Pons (tissue), 1 donor: Measurements from ENCODE around the gene PRKAR1B.

ENCODE experiments used
- DNase-seq: peaks from one replicate; pipeline ENCODE4 v3.0.0-alpha.2; 2016; ENCODE audit warnings: low spot score

Gene PRKAR1B

DNA sequence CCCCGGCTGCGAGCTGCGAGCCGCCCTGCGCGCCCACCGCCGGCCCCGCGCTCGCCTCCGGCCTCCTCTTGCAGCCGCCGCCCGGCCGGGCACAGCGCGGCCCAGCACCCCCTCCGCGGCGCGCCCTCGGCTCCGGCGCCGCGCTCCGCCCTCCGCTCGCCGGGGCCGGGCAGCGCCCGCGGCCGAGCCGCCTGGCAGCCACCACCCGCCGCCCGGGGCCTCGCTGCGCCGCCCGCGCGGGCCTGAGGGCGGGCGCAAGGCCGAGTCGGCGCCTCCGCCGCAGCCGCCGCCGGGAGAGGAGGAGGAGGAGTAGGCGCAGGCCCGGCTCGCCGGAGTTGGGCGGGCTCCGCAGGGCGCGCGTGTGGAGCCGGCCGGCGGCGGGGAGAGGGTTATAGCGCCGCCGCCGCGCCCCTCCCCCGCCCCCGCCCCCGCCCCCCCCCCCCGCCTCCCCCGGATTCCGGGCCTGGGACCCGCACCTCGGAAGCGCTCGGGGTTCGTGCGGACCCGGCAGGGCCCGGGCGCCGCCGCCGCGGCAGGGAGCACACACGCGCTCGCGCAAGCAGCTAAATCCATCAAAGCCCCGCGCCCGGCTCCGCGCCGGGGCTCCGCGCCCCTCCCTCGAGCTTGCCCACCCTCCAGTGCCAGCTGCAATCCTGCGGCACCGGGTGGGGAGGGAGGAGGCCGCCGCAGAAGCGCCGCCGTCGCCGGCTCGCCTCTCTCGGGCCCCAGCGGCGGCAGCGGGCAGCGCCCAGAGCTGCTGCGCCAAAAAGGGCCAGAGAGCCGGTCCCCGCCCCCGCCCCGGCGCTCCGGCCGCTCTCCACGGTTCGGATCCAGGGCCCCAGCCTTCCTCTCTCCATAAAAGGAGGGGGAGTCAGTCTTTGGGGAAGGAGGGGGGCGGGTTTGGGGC lies 207.3 kb downstream of the PRKAR1B start, which contains the start of gene PDGFA:
PDGFA (minus strand) TSS at position 363 of the 907 bp plus-strand sequence. CDS start 845 bp downstream, outside the sequence.
- DNase-seq, result peak; percentile 45

DNA sequence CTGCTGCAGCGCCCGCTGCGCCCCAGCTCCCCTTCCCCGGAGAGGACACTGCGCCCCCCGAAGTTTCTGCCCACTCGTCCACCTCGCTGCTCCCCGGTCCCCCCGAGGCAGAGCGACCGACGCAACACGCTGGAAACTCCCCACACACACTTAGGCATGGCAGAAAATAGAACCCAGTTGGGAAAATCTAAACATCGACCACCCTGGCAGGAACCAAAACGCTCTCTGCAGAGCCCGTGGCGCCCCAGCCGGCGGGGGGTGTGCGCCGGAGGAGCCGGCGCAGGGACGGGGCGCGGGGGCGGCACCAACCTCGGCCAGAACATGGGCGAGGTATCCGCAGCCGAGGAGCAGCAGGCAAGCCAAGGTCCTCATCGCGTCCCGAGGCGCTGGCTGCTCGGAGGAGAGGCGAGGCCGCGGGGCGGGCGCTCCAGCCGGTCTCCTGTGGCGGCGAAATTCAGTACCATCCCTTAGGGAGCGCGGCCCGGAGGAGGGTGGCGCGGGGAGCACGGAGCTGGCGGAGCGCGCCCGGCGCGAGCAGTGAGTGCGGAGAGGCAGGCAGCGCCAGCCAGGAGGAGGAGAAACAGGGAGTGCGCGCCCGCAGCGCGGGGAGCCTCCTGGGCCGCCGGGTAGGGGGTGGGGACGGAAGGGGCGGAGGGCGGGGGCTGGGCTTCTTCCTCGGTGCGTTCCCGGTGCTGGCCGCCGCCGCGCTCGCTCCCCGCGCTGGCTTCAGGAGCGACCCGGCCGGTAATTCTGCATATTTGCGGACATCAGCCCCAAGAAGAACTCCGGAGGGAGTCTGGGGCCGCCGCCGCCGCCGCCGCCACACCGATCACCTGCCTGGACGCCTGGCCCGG lies 208.2 kb downstream of the PRKAR1B start:
- peak; percentile 68 for DNase-seq

DNA sequence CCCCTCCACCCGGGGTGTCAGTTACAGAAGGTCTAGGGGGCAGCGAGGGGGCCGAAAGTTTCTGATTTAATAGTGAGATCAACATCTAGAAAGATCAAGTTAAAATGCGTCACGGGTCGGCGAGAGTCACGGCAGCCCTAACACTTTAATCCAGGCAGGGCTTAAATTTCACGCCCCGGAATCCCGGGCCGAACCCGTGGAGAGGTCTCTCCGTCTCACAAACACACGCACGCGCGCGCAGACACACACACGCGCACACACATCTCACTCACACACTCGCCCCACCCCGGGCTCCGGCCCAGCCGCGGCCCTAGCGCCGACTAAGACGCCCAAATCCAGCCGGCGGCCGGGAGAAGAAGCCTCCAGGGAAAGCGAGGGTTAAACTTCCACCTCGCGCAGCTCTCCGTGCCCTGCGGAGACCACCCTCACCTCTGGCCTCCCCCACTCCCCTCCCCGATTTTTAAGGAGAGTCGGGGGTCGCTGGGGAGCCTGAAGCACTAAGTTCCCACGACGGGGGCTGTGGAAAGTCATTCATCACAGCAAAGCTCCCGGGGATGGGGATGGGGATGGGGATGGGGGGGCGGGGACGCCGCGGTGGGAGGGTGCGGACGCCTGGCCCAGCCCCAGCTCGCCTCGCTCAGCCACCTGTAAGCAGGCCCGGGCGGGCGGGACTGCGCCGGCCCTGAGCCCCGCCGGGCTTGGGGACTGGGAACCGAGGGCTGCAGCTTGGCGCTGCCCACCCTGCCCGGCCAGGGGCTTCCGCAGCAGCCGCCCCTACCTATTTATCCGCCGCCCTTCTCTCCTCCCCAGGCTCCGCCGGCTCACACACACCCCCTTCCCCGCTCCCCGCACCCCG lies 209.1 kb downstream of the PRKAR1B start:
- DNase-seq, result peak; percentile 60

DNA sequence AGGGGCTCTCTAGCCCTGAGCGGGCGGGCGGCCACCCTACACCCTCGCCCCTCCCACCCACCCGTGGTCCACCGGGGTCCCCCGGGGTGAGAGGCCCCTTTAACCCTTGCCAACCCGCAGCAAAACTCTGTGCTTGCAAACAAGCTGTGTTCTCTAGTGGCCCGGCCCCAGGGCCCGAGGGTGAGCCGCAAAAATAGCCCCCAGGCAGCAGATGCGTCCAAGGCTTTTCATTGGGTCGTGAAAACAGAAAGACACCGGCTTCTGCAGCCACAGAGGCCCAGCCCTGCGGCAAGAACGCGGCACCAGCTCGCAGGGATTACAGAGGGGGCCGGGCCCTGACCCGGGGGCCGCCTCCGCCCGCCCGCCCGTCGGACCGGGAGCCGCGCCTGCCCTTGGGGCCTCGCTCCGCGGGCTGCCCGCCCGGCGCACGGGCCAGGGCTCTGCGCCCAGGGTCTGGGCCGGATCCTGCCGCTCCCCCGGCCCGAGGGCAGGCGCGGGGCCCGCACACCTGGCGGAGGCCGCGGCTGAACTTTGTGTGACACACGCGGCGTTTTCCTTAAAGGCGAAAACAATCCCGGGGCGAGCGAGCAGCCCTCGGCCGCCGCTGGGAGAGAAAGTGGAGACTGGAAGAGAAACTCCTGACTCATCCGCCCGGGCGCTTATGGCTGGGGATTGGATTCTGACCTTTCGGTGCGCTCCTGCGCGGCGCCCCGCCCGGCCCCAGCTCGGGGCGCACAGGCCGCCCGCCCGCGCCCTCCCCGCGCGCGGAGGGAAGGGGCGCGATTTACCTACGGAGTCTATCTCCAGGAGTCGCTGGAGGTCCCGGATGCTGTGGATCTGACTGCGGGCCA lies 210.2 kb downstream of the PRKAR1B start:
- DNase-seq, result no peak

DNA sequence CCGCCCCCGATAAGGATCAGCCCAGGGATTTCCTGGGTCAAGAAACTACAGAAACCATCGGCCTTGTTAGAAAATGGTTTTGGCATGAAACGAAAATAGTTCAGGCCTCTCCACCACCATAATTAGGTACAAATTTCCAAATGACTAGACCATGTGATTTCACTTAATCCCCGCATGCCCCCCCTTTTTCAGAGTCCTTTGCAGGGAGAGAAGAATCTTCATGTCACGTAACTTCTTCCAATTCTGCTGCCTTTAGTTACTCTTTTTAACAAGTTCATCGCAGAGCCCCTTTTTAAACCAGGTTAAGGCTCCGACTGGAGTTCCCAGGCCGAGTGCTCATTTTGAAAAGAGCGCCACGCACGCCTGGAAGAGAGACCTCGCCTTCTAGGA lies 210.9 kb downstream of the PRKAR1B start:
- no peak for DNase-seq

DNA sequence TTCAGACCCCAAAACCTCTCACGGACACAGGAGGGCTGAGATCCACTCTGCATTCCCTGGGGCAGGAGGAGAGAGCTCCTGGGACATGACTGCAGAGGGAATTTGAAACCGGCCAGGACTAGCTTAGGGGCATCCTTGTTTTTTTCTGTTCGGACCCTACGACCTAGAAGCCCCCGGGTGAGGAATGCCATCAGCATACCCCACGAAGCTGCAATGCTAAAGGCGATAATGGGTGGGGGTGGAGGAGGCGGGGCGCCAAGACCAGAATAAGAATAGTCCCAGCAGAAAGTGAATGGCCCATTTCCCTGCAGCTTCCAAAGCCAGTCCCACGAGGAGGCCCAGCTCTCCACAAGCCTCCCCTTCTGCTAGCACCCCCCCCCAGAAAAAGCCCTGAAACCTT lies 211.5 kb downstream of the PRKAR1B start:
- DNase-seq, result no peak

DNA sequence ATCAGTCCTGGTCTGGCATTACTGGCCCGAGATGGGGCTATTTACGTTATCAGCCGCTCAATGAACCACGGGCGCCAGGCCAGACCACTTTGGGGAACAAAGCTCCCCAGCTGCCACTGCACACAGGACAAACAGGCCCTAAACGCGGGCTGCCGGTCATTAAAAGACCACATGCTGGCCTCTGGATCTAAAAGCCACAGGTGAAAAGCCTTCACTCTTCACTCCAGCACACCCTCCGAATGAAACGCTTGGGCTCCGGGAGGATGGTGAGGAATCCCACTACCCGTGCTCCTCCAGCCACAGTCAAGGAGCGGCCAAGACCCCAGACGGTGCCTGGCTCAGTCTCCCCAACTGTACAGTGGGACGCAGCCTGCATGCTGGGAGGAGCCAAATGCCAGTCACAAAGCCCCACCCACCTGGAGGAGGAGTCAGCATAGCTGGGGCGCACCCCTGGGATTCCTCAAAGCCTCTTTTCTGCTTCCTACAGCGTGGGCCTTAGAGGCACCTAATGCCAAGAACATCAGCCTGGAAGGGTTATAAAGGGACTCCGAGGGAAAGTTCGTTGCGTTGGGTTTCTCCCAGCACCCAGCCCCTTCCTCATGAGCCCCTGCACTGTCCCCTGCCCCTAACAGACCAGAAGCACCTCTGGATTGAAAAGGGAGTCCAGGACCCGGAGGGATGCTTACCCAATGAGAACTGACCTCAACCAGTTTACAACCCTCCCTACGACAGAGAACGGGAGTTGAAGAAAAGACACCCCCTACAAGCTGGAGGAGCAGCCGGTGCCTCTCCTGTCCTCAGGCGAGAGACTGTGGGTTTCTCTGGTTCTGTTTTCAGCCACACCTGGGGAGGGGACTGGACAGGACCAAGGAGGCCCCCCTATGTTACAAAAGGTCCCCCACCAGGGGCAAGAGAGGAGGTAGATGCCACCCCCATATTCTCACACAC lies 212.2 kb downstream of the PRKAR1B start:
- DNase-seq, result peak; percentile 66

DNA sequence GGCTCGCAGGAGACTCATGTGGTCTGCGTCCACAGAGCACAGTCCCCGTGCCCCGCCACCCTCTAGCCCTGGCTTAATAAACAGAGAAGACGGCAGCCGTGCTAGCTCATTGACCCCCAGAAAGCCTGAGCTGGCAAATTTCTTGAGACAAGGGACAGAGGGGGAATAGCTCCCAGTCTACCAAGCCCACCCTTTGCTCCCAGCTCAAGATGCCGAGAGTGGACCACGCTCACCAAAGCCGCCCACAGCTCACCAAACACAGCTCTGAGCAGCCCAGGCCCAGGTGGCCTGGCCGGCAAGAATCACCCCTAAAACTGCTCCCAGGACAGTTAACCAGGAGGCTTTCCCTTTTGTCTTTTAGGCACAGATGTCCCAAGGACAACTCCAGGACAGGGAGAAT lies 212.8 kb downstream of the PRKAR1B start:
- no peak for DNase-seq

DNA sequence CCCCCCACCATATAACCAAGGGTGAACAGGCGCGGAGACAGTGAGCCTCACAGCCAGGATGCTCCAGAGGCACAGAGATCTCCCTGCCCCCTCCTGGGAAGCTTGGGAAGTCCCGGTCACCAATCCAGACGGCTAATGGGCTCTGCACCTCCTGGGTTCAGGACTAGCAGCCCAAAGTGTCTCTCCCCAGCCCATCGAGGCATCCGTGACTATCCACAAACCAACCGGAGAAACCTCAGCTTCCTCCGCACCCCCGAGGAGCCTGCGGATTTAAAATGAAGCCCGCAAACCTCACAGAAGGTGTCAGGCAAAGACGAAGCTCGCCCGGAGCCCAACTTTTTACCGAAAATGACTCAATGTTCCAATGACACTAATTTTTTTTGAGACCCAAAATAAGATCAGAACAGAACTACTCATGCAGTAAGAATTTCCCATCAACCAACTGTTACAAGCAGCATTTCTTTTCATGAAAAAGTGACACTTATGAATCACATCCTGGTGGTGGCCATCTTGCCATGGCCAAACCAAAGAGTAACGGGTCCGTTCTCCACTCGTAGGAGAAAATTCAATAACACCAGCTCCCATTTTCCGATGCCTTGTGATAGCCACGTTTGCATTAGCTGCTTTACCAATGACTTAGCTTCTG lies 213.4 kb downstream of the PRKAR1B start:
- DNase-seq, result no peak

DNA sequence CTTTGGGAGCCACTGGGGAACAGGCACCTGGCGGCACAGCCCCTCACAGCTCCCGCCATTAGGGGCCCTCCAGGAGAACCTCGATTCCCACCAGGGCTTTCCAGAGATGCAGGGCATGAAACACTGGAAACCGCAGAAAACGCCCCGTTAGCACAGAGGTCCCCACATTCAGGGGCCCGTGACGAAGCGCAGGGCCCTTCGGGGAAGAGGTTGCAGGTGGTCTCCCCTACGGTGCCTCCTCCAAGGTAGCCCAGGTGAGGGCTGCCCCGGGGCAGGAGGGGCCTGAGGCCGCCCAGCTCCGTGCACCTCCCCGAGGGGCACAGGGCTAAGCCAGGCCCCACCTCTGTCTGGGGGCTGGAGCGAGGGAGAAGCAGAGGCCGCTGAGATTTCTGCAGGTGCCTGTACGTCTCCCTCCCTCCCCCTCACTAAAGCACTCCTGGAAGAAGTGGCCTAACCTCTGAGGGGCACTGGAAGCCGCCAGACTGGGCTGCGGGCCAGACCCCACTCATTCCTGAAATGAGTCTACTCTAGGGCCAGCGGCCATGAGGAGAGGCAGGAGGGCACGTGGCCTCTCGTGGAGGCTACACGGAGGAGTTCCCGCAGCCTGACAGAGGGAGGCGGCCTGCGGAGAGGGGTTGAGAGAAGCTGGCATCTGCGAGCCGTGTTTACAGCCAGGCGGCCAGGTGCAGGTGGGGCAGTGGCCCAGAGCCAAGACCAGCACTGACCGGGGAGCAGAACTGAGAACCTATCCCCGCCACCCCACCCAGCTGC lies 214.4 kb downstream of the PRKAR1B start:
- no peak for DNase-seq

DNA sequence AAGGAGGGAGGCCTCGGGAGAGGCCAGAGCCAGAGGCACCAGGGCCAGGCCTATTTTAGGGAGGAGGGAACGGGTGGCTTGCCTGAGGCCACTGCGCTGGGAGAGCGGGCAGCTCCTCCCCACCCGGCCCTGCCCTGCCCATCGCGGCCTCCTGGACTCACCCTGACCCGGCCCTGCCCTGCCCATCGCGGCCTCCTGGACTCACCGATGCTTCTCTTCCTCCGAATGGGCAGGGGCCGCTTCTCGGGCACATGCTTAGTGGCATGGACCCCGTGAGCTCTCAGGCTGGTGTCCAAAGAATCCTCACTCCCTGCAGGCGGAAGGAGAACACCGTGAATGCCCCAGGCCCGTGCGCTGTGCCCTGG lies 215.0 kb downstream of the PRKAR1B start:
- DNase-seq, result no peak

DNA sequence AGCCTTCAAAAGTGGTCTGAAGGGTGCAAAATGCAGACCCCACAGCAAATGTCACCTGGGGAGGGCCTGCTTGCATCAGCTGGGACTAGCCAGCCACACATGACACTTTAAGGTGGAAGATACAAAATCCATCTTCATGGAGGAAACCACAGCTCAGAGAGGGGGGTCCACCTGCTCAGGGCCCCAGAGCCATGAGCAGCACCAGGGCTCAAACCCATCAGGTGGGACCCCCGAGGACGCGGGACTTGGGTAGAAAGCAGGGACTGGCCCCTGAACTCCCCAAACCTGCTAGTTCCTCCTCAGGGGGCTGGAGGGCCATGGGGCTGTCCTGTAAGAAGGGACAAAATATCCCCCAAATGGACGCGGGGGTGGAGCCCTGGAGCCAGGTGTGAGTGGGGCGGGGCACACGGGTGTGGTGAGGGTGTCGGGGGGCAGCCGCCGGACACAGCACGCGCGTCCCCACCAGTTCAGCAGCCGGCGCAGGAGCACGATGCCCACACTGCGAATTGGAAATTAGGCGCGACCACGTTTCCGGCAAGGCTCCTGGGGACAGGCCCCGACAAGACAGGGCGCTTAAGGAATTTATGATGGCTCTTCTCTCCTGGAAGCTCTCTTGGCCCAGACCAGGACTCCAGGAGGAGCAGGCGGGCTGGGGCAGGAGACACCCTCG lies 215.5 kb downstream of the PRKAR1B start:
- no peak for DNase-seq

DNA sequence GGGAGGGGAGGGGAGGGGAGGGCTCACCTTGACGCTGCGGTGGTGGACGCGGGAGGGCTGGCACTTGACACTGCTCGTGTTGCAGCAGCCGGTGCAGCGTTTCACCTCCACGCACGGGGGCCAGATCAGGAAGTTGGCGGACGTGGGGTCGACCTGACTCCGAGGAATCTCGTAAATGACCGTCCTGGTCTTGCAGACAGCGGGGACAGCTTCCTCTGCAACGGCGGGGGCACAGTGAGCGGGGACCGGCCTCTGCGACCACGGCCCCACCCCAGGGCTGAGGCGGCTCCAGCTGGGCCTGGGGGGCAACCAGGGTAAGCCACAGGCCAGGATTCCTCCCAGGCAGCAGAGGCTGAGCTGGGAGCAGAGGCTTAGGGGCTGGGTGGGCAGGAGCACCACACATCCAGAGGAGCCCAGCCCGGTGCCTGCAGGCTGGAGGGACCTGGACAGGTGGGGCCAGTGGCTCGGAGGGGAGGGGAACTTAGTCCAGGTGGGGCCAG lies 216.2 kb downstream of the PRKAR1B start:
- no peak for DNase-seq

DNA sequence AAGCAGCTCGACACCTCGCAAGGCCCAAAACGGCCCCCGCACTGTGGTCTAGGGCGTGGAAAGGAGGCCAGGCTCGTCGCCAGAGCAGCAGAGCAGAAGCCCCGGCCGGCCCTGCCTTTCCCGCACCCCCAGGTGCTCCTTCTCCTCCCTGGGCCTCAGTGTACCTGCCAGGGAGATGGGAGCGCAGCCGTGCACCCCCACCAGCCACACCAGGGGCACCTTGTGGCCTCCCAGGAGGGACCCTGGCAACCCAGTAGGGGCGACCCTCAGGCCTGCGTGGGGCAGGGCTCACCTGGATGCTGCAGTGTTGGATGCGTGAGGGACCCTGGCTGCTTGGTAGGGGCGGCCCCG lies 217.0 kb downstream of the PRKAR1B start:
- no peak for DNase-seq

DNA sequence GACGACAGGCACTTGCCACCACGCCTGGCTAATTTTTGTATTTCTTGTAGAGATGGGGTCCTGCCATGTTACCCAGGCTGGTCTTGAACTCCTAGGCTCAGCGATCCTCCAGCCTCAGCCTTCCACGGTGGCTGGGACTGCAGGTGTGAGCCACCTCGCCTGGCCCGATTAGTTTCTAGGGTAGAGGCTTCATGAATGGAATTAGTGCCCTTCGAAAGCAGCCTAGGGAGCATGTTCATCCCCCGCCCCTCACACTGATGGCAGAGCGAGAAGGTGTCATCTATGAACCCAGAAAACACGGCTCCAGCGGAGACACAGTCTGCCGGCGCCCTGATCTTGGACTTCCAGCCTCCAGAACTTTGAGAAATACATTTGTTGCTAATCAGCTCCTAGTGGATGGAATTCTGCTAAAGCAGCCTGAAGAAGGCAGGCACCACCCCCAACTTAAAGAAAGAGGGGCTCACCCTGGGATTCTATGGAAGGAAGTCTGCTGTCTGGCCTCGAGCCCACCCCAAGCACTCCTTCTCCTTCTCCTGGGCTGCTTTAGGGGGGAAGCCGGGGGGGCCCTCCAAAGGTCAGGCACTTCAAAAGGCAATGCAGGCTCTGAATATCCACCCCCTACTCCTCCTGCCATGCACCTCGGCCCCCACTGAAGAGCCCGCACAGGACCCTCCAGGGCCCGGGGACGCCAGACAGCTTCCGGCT lies 217.5 kb downstream of the PRKAR1B start:
- DNase-seq, result no peak

DNA sequence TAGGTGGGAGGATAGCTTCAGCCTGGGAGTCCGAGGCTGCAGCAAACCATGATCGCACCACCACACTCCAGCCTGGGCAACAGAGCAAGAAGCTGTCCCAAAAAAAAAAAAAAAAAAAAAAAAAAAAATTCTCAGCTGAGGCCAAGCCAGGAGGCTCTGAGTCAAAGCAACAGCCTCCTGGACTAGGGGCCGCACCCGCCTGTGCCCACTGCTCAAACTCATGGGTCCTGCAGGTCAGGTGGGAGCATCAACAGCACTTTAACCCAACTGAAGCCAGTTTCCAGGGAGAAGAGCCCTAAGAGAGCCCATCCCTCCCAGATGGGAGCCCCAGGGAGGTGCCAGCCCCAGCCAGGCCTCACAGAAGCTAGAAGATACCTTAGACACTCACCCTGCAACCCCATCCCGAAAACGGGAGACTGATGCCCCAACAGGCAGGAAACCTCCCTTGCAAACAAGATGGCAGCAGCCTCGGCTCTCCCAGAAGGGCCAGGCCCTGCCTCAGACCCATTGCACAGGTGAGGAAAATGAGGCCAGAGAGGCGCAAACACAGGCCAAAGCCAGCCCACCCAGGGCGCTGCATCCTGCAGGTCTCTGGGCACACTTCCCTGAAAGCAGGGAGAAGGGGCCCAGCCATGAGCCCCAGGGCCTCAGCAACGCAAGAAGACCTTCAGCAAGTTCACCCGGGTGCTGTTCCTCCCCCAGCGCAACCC lies 218.5 kb downstream of the PRKAR1B start:
- DNase-seq, result no peak
